ENCODE measurements around the gene RAB44.
A peak's percentile ranks its signal among the peaks of the same experiment; 100 is the strongest.

Gene RAB44

GRCh38 chr6:36752187-36752885 lies 54.7 kb downstream of the RAB44 start:
- DNase-seq (ENCODE audit: low read depth in 2 of 2): no peak

GRCh38 chr6:36752886-36753506 lies 55.4 kb downstream of the RAB44 start:
- DNase-seq (ENCODE audit: low read depth in 2 of 2): no peak

- no peak for DNase-seq (ENCODE audit: low read depth in 2 of 2)
Measured at GRCh38 chr6:36753671-36754405, 56.2 kb downstream of the RAB44 start.

GRCh38 chr6:36754582-36755434 lies 57.2 kb downstream of the RAB44 start:
- DNase-seq (ENCODE audit: low read depth in 2 of 2): no peak

GRCh38 chr6:36755435-36756348 lies 58.1 kb downstream of the RAB44 start:
- DNase-seq (ENCODE audit: low read depth in 2 of 2): peak; percentile 60 to 61

- DNase-seq (ENCODE audit: low read depth in 2 of 2): no peak
Measured at GRCh38 chr6:36756786-36757185, 59.2 kb downstream of the RAB44 start.

GRCh38 chr6:36757206-36757605 lies 59.6 kb downstream of the RAB44 start:
- no peak for DNase-seq (ENCODE audit: low read depth in 2 of 2)

- no peak for DNase-seq (ENCODE audit: low read depth in 2 of 2)
Measured at GRCh38 chr6:36757943-36758508, 60.4 kb downstream of the RAB44 start.

GRCh38 chr6:36758516-36759147 lies 61.0 kb downstream of the RAB44 start:
- DNase-seq (ENCODE audit: low read depth in 2 of 2): no peak

- peak; percentile 75 to 80 for DNase-seq (ENCODE audit: low read depth in 2 of 2)
Measured at GRCh38 chr6:36759148-36759759, 61.6 kb downstream of the RAB44 start.

GRCh38 chr6:36760685-36761435 lies 63.2 kb downstream of the RAB44 start:
- no peak for DNase-seq (ENCODE audit: low read depth in 2 of 2)

GRCh38 chr6:36762123-36762522 lies 64.5 kb downstream of the RAB44 start:
- DNase-seq (ENCODE audit: low read depth in 2 of 2): no peak

- DNase-seq (ENCODE audit: low read depth in 2 of 2): no peak
Measured at GRCh38 chr6:36765190-36765589, 67.6 kb downstream of the RAB44 start.

- DNase-seq (ENCODE audit: low read depth in 2 of 2): peak; percentile 69 to 77
Measured at GRCh38 chr6:36765594-36766398, 68.2 kb downstream of the RAB44 start.

- DNase-seq (ENCODE audit: low read depth in 2 of 2): no peak
Measured at GRCh38 chr6:36766399-36766945, 68.8 kb downstream of the RAB44 start.

- DNase-seq (ENCODE audit: low read depth in 2 of 2): no peak
Measured at GRCh38 chr6:36769183-36769675, 71.6 kb downstream of the RAB44 start.

- DNase-seq (ENCODE audit: low read depth in 2 of 2): no peak
Measured at GRCh38 chr6:36769676-36770499, 72.3 kb downstream of the RAB44 start.

Measured in activated CD4-positive, alpha-beta T cell treated with anti-CD3 and anti-CD28 coated beads for 24 hours (primary cell).